Liver (tissue), 9 donors: ENCODE results near the gene ZNF48. TPM values are rescaled to one million over a fixed set of nuclear protein-coding genes. Genes with fewer than 3 reads are reported as not detected.

Source experiments
- DNase-seq: peaks from one replicate; pipeline ENCODE4 v3.0.0-alpha.2; 2017; ENCODE audit warnings: low spot score
- H3K27ac ChIP-seq, 2 donors: one replicate each; pipeline ENCODE4 v1.7.0; 2013; ENCODE audit warnings: inconsistent platforms in 2 of 2, low read length in 2 of 2, control low read depth in 1 of 2, low read depth in 1 of 2, mild to moderate bottlenecking in 1 of 2
- H3K27me3 ChIP-seq, 4 donors: one replicate each; pipeline versions ENCODE4 v1.6.1 to v1.7.0; 2013; ENCODE audit warnings: low read length in 3 of 4, inconsistent platforms in 1 of 4, mild to moderate bottlenecking in 1 of 4, moderate library complexity in 1 of 4; ENCODE audit not compliant: control insufficient read depth in 4 of 4, insufficient read depth in 4 of 4
- H3K36me3 ChIP-seq, 4 donors: one replicate each; pipeline versions ENCODE4 v1.6.1 to v1.7.0; 2013; ENCODE audit warnings: low read length in 3 of 4, mild to moderate bottlenecking in 3 of 4, low read depth in 1 of 4, moderate library complexity in 1 of 4; ENCODE audit not compliant: control insufficient read depth in 4 of 4, insufficient read depth in 3 of 4
- H3K4me1 ChIP-seq, 4 donors: one replicate each; pipeline versions ENCODE4 v1.6.1 to v1.7.0; 2013; ENCODE audit warnings: low read length in 3 of 4, mild to moderate bottlenecking in 3 of 4, moderate library complexity in 1 of 4; ENCODE audit not compliant: control insufficient read depth in 4 of 4, insufficient read depth in 4 of 4
- H3K4me3 ChIP-seq, 3 donors: one replicate each; pipeline versions ENCODE4 v1.6.1 to v1.7.0; 2013; ENCODE audit warnings: low read length in 3 of 3, control low read depth in 1 of 3, low read depth in 1 of 3, mild to moderate bottlenecking in 1 of 3
- H3K9ac ChIP-seq, 2 donors: one replicate each; pipeline ENCODE4 v1.7.0; 2013; ENCODE audit warnings: low read length in 2 of 2, mild to moderate bottlenecking in 2 of 2, moderate library complexity in 2 of 2, control low read depth in 1 of 2, low read depth in 1 of 2
- H3K9me3 ChIP-seq, 4 donors: one replicate each; pipeline versions ENCODE4 v1.6.1 to v1.7.0; 2013; ENCODE audit warnings: low read length in 3 of 4; ENCODE audit not compliant: control insufficient read depth in 4 of 4
- EGR1 ChIP-seq, 2 donors: IDR thresholded peaks; 2 replicates each; pipeline ENCODE4 v1.6.1; 2016 to 2018; ENCODE audit warnings: antibody characterized with exemption in 2 of 2, low read depth in 2 of 2
- FOXA1 ChIP-seq: IDR thresholded peaks from 2 replicates; pipeline ENCODE4 v1.6.1; 2016; ENCODE audit warnings: antibody characterized with exemption
- FOXA2 ChIP-seq: IDR thresholded peaks from 2 replicates; pipeline ENCODE4 v1.6.1; 2016; ENCODE audit warnings: antibody characterized with exemption
- GABPA ChIP-seq, 2 donors: IDR thresholded peaks in 1 of 2; conservative IDR thresholded peaks in 1 of 2; 2 replicates each; pipeline ENCODE4 v1.6.1; 2016; ENCODE audit warnings: antibody characterized with exemption in 2 of 2, mild to moderate bottlenecking in 1 of 2, moderate library complexity in 1 of 2
- HNF4A ChIP-seq, 2 donors: conservative IDR thresholded peaks; 2 replicates each; pipeline ENCODE4 v1.6.1; 2016; ENCODE audit warnings: antibody characterized with exemption in 2 of 2, mild to moderate bottlenecking in 2 of 2
- HNF4G ChIP-seq: IDR thresholded peaks from 2 replicates; pipeline ENCODE4 v1.6.1; 2016; ENCODE audit warnings: antibody characterized with exemption
- JUND ChIP-seq, 2 donors: IDR thresholded peaks; 2 replicates each; pipeline ENCODE4 v1.6.1; 2016; ENCODE audit warnings: antibody characterized with exemption in 2 of 2
- NR2F2 ChIP-seq: IDR thresholded peaks from 2 replicates; pipeline ENCODE4 v1.6.1; 2016; ENCODE audit warnings: antibody characterized with exemption
- RAD21 ChIP-seq, 2 donors: IDR thresholded peaks; 2 replicates each; pipeline ENCODE4 v1.6.1; 2016; ENCODE audit warnings: antibody characterized with exemption in 2 of 2, mild to moderate bottlenecking in 2 of 2
- RXRA ChIP-seq, 2 donors: IDR thresholded peaks; 2 replicates each; pipeline ENCODE4 v1.6.1; 2017 to 2018; ENCODE audit warnings: antibody characterized with exemption in 2 of 2, mild to moderate bottlenecking in 1 of 2
- SP1 ChIP-seq: IDR thresholded peaks from 2 replicates; pipeline ENCODE4 v1.6.1; 2018; ENCODE audit warnings: antibody characterized with exemption, mild to moderate bottlenecking
- TAF1 ChIP-seq: conservative IDR thresholded peaks from 2 replicates; pipeline ENCODE4 v1.6.1; 2016; ENCODE audit warnings: antibody characterized with exemption, mild to moderate bottlenecking
- YY1 ChIP-seq: IDR thresholded peaks from 2 replicates; pipeline ENCODE4 v1.6.1; 2016; ENCODE audit warnings: antibody characterized with exemption, mild to moderate bottlenecking
- WGBS: extraction: QIAGEN DNeasy Blood & Tissue Kit; methylation state at CpG from one replicate; pipeline ENCODE4 v1.1.7; 2013; 5-methylcytosine and 5-hydroxymethylcytosine counted together
- polyA plus RNA-seq, 2 donors: library from polyadenylated mRNA; stranded (reverse) in 1 of 2; unstranded in 1 of 2; fragments of 200-250 nt in 1 of 2; fragments of >200 nt in 1 of 2; fragmentation: Nextera tagmentation in 1 of 2; extraction: Ambion mirVana in 1 of 2; gene quantifications; one replicate each; pipeline versions ENCODE4 v1.2.1 to v1.2.3, GENCODE V29; 2013 to 2015
- total RNA-seq, 2 donors: library from RNA; depleted of rRNA; stranded (reverse); fragments of >200 nt; gene quantifications; one replicate each; pipeline ENCODE4 v1.2.3, GENCODE V29; 2014
- TF ChIP-seq, protein P1 (sequence below): IDR thresholded peaks from 2 replicates; pipeline ENCODE4 v1.6.1; 2016; ENCODE audit warnings: antibody characterized with exemption
- TF ChIP-seq, protein P2 (sequence below): IDR thresholded peaks from 2 replicates; pipeline ENCODE4 v1.6.1; 2016; ENCODE audit warnings: antibody characterized with exemption
- TF ChIP-seq, protein P3 (sequence below): IDR thresholded peaks from 2 replicates; pipeline ENCODE4 v1.6.1; 2016; ENCODE audit warnings: antibody characterized with exemption, mild to moderate bottlenecking
- TF ChIP-seq, protein P4 (sequence below): IDR thresholded peaks from 2 replicates; pipeline ENCODE4 v1.6.1; 2016; ENCODE audit warnings: antibody characterized with exemption
- TF ChIP-seq, protein P5 (sequence below): fragments of 150-350 bp; IDR thresholded peaks from 2 replicates; pipeline ENCODE4 v1.5.1; 2017; ENCODE audit warnings: improper control_type of control experiment, low read depth, low read length; ENCODE audit not compliant: missing input control
- donor health status: healthy.
- donor health status: healthy.
- donor health status: healthy.
- donor health status: healthy.
- donor health status: healthy.

The ZNF48 gene
- total and polyA plus RNA-seq, 4 donors = 2.3 to 4.7 (median 3.1) TPM

DNA sequence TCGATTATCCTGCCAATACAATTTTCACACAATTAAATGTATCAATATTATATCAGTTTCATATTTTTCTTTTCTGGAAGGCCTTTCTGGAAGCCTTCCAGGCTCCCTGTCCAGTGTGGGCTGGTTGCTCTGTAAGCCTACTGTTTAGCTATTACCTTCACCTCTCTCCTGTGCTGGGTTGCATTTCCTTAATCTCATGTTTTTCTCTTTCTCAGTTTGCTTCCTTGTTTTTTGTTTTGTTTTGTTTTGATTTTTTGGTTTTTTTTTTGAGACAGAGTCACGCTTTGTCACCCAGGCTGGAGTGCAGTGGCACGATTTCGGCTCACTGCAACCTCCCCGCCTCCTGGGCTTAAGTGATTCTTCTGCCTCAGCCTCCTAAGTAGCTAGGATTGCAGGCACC is 43.6 kb downstream of the ZNF48 start:
- WGBS = 94% methylated on average over 5 of the region's 5 CpGs
- Histone ChIP-seq H3K4me3 (no peak overlapping the region), H3K27me3 (no peaks in the 10 kb centered on the region), H3K4me1 (peaks cover 0 to 13% (median 7%) of the 10 kb centered on the region in 4 donors), H3K27ac (no peak overlapping the region), H3K9me3 (no peaks in the 10 kb centered on the region), H3K36me3 (peaks cover 0 to 2% (median 0%) of the 10 kb centered on the region in 4 donors), H3K9ac (no peak overlapping the region)
- no peak for DNase-seq
- TF ChIP-seq, protein P1, sequence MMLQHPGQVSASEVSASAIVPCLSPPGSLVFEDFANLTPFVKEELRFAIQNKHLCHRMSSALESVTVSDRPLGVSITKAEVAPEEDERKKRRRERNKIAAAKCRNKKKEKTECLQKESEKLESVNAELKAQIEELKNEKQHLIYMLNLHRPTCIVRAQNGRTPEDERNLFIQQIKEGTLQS = no peak
- TF ChIP-seq GABPA (IDR thresholded peaks at IDR 0.05 in 1 of 2, conservative IDR thresholded peaks at IDR 0.05 in 1 of 2) (no peak), RXRA (IDR thresholded peaks at IDR 0.05) (no peak), NR2F2 (no peak), YY1 (no peak), RAD21 (IDR thresholded peaks at IDR 0.05) (no peak), FOXA1 (no peak), TAF1 (no peak), EGR1 (IDR thresholded peaks at IDR 0.05; ENCODE audit: low read depth in 2 of 2) (no peak), SP1 (no peak), FOXA2 (no peak), HNF4A (conservative IDR thresholded peaks at IDR 0.05) (no peak), HNF4G (no peak), JUND (IDR thresholded peaks at IDR 0.05) (no peak)
- TF ChIP-seq, protein P2, sequence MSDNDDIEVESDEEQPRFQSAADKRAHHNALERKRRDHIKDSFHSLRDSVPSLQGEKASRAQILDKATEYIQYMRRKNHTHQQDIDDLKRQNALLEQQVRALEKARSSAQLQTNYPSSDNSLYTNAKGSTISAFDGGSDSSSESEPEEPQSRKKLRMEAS = no peak
- TF ChIP-seq, protein P3, sequence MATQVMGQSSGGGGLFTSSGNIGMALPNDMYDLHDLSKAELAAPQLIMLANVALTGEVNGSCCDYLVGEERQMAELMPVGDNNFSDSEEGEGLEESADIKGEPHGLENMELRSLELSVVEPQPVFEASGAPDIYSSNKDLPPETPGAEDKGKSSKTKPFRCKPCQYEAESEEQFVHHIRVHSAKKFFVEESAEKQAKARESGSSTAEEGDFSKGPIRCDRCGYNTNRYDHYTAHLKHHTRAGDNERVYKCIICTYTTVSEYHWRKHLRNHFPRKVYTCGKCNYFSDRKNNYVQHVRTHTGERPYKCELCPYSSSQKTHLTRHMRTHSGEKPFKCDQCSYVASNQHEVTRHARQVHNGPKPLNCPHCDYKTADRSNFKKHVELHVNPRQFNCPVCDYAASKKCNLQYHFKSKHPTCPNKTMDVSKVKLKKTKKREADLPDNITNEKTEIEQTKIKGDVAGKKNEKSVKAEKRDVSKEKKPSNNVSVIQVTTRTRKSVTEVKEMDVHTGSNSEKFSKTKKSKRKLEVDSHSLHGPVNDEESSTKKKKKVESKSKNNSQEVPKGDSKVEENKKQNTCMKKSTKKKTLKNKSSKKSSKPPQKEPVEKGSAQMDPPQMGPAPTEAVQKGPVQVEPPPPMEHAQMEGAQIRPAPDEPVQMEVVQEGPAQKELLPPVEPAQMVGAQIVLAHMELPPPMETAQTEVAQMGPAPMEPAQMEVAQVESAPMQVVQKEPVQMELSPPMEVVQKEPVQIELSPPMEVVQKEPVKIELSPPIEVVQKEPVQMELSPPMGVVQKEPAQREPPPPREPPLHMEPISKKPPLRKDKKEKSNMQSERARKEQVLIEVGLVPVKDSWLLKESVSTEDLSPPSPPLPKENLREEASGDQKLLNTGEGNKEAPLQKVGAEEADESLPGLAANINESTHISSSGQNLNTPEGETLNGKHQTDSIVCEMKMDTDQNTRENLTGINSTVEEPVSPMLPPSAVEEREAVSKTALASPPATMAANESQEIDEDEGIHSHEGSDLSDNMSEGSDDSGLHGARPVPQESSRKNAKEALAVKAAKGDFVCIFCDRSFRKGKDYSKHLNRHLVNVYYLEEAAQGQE = no peak
- TF ChIP-seq, protein P4, sequence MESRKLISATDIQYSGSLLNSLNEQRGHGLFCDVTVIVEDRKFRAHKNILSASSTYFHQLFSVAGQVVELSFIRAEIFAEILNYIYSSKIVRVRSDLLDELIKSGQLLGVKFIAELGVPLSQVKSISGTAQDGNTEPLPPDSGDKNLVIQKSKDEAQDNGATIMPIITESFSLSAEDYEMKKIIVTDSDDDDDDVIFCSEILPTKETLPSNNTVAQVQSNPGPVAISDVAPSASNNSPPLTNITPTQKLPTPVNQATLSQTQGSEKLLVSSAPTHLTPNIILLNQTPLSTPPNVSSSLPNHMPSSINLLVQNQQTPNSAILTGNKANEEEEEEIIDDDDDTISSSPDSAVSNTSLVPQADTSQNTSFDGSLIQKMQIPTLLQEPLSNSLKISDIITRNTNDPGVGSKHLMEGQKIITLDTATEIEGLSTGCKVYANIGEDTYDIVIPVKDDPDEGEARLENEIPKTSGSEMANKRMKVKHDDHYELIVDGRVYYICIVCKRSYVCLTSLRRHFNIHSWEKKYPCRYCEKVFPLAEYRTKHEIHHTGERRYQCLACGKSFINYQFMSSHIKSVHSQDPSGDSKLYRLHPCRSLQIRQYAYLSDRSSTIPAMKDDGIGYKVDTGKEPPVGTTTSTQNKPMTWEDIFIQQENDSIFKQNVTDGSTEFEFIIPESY = no peak
- TF ChIP-seq, protein P5, sequence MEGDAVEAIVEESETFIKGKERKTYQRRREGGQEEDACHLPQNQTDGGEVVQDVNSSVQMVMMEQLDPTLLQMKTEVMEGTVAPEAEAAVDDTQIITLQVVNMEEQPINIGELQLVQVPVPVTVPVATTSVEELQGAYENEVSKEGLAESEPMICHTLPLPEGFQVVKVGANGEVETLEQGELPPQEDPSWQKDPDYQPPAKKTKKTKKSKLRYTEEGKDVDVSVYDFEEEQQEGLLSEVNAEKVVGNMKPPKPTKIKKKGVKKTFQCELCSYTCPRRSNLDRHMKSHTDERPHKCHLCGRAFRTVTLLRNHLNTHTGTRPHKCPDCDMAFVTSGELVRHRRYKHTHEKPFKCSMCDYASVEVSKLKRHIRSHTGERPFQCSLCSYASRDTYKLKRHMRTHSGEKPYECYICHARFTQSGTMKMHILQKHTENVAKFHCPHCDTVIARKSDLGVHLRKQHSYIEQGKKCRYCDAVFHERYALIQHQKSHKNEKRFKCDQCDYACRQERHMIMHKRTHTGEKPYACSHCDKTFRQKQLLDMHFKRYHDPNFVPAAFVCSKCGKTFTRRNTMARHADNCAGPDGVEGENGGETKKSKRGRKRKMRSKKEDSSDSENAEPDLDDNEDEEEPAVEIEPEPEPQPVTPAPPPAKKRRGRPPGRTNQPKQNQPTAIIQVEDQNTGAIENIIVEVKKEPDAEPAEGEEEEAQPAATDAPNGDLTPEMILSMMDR = no peak
